GM19395 (cell line): ENCODE results near the gene SAMD1.

Source experiments
- ATAC-seq: cut with Tn5 transposase; IDR thresholded peaks from one replicate; pipeline ENCODE4 v1.9.1; 2021; ENCODE audit warnings: mild to moderate bottlenecking, moderate library complexity; ENCODE audit not compliant: unreplicated experiment

SAMD1 gene

DNA sequence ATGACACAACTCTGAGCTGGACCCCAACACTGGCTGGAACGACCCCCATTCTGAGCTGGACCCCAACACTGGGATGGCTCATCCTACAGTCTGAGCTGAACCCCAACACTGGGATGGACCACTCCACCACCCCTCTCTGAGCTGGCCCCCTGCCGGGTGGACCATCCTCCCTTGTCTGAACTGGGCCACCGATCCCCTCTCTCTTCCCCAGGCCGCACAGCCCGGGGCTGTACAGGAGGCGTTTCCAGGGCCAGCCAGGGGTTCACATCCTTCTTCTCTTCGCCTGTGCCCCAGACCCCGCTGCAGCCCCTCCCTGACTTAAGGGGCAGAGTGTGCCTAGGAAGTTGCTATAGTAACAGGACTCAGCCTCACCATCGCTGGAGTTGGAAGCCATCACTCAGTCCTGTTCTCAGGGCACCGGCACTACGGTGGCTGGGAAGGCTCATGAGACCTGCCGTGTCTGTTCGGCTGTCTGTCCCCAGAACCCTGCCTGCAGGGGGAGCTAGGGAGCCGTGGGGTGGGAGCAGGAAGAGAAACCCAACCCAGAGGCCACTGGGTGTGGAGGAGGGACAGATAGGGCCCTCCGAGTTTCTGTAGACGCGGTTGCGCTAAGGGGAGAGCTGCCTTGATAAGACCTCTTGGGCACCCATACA is 23.3 kb upstream of the SAMD1 start:
- no peak for ATAC-seq

DNA sequence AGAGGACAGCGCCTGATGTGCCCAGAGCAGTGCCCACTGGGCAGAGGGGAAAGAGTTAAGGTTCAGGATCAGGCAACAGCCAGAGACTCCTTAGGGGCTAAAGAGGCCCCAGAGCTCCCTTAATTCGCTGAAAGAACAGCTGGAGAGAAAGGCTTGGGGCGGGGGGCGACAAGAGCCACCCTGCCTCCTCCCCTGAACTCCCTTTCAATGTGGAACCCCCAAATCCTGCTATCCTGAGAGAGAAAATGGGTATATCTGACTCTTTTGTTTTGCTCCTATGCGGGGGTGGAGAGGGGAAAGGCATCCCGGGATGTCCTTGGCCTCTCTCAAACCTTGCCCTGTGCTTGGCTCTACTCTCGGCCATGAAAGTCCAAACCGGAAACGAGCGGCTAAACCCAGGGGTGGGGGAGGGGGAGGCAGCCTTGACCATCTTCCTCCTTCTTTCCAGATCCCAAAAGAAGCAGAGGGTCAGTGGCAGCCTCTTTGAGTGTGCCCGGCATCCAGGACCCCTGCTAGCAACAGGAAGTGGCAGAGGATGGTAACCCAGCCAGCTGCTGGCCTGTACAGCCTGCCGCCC is 22.3 kb upstream of the SAMD1 start:
- ATAC-seq = no peak

DNA sequence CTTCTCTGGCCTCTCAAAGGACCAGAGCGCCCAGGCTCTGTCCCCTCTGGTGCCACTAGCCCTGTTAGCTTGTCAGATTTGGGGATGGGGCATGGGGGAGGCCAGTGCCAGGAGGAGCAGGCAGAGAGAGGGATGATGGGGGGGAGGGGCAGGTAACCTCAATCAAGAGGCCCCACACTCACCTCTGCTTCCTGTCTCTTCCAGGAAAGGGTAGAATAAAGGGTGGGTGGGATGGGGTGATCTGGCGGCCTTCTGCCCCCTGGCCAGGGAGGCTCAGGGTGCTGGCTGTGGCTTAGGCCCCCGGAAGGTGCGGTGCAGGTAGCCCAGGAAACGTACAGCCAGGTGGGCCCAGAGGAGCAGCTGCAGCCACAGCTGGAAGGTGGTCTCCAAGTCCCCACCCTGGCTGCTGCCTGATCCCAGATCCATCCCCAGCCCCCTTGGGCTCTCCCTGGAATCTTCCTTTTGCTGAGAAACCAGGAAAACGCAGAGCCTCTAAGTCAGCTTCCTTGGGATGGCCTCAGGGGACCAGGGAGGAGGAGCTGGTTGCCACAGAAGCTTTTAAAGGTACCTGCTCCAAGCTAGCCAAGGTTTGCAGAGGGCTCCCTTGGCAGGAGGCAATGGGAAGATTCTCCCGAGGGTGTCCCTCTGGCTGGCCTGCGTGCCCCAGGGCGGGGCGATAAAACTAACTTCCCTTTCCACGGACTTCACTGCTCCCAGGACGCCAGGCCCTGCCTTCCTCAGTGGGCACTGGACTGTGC is 21.7 kb upstream of the SAMD1 start:
- ATAC-seq = no peak

GRCh38 chr19:14111486-14111885 is 20.9 kb upstream of the SAMD1 start:
- ATAC-seq = no peak

DNA sequence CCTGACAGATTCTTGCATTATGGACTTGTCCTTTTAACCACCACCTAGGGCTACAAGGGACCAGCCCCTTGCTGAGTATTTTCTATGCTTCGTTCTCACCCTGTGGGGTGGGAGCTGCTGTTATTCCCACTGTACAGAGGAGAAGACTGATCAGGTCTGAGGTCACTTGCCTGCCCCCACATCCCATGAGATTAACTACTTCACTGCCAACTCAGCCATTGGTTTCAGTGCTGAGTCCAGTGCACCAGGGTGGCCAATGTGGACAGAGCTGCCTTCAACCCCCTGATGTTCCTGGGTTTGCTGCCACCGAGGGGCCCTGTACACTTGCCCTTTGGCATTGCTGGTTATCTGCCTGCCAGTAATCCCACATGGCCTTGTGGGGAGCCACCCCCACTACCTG is 20.1 kb upstream of the SAMD1 start:
- no peak for ATAC-seq

- no peak for ATAC-seq
Observed at GRCh38 chr19:14107581-14108461, 17.3 kb upstream of the SAMD1 start.

DNA sequence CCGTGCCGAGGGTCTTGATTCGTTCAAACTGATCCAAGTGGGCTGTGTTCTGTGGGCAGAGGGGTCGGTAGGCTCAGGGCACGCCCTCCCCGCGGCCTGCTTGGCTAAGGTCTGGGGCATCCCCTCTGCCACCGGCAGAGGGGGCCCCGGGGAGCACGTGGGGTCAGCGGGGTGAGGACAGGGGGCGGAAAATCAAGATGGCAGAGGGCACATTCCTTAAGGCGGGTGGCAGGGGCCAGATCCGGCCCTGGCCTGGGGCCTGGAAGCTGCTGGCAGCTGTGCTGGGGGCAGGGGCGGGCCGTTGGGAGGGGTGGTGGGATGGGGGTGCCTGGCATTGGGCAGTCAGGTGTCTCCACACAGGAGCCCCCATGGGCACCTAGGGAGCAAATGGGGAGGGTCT is 16.3 kb upstream of the SAMD1 start:
- ATAC-seq = no peak

- no peak for ATAC-seq
Observed at GRCh38 chr19:14105680-14106079, 15.1 kb upstream of the SAMD1 start.

DNA sequence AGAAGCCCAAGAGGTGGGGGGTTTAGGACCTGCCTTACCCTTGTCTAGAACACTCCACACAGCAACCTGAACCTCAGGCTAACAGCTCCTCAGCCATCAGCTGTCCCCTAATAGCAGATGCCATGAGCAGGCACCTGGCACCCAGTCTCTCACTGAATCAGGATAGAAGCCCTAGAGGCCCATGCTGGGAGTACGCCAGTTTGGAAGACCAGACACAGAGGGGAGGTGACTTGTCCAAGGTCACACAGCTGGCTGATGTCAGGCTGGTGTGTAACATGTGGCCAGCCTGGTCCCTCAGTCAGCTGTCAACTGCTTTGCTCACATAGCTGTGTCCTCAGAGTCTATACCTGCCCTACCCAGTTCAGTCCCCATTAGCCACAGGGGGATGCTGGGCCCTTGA is 12.8 kb upstream of the SAMD1 start:
- ATAC-seq = no peak

DNA sequence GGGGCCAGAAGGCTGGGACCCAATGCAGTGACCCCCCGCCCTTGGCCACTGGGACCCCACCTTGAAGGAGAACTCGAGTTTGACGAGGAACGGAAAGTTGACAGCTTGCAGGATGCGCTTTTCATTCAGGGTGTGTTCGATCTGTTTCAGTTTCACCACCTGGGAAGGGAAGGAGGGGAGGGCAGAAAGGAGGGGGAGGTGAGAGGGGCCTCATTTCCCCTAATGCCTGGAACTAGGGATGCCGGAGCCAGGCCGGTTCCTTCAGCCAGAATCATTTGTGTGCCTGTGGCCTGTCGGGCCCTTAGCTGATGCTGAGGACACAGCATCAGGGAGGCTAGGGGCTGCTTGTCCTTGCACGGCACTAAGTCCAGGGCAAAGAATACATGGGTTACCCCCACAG is 12.2 kb upstream of the SAMD1 start:
- ATAC-seq = no peak

GRCh38 chr19:14102102-14102696 is 11.6 kb upstream of the SAMD1 start:
- no peak for ATAC-seq

GRCh38 chr19:14101003-14101545 is 10.5 kb upstream of the SAMD1 start:
- no peak for ATAC-seq

- no peak for ATAC-seq
Observed at GRCh38 chr19:14097532-14098151, 7.1 kb upstream of the SAMD1 start.

- ATAC-seq = no peak
Observed at GRCh38 chr19:14096272-14096992, 5.9 kb upstream of the SAMD1 start.

GRCh38 chr19:14094854-14095253 is 4.3 kb upstream of the SAMD1 start:
- no peak for ATAC-seq

DNA sequence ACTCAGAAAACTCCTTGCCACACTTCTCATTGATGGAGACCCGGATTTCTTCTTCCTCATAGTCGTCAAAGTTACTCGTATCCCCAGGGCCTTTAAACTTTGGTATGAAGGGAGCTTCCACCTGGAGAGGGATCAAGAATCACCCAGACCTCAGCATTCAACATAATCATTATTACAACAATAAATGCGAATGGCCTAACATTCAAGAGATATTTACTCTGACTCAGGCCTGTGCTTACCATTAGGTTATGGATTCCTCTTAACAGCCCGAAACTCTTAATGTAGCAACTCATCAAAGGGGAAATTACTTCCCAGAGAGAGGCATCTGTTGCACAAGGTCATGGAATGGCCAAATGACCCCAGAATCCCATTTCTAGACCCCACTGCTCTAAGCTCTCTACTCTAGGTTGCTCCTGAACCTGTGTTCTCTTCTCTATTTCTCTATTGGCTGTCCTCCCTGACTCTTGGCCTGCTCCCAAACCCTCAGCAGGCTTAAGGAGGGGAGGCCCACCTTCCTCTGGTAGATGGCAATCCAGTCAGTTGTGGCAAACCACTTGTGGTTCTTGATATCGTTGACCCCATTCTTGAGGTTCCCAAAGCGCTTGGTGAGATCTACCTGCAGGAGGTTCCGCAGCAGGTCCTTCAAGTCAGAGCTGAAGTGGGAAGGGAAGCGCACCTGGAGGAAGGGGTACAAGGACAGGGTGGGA is 2.7 kb upstream of the SAMD1 start:
- ATAC-seq = no peak

GRCh38 chr19:14091813-14092462 is 1.4 kb upstream of the SAMD1 start:
- ATAC-seq = peak; percentile 31

- ATAC-seq = peak; percentile 46
Observed at GRCh38 chr19:14091081-14091812, 696 bp upstream of the SAMD1 start.
